MV-4-11 (cell line): ENCODE data around the gene MYRFL.
"Not testable (repeated sequence)": the region's sequence is repeated elsewhere in the genome, so short reads cannot be mapped to it uniquely, and the experiment has no call there.

Experiments used
- DNase-seq: peaks from one replicate; lab custom pipeline; 2025; lab: John Stamatoyannopoulos, UW

The MYRFL gene

GRCh38 chr12:69988481-69989321 lies 163.7 kb downstream of the MYRFL start:
- DNase-seq: no peak

- peak; percentile 4 for DNase-seq
These were observed 166.8 kb downstream of the MYRFL start for GRCh38 chr12:69991690-69992288.

DNA sequence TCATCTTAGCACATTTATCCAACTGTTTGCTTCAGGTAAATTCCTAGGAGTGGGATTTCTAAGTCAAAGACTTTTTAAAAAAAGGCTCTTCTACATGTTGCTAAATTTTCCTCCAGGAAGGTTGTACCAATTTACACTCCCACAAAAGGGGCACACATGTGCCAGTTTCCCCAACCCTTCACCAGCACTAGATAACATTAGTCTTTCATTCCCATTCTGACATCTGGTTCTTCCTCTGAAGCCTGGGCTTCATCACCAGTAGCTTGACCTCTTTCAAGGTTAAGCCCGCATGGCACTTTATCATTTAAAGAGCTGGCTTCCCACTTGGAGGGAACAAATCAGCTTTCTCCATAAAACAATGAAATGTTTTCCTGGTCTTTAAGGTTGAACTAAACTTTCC lies 168.4 kb downstream of the MYRFL start:
- no peak for DNase-seq

- DNase-seq: not testable (repeated sequence)
These were observed 169.1 kb downstream of the MYRFL start for GRCh38 chr12:69994086-69994485.

GRCh38 chr12:69994724-69995173 lies 169.7 kb downstream of the MYRFL start:
- no peak for DNase-seq

- no peak for DNase-seq
These were observed 171.2 kb downstream of the MYRFL start for GRCh38 chr12:69996241-69996640.

DNA sequence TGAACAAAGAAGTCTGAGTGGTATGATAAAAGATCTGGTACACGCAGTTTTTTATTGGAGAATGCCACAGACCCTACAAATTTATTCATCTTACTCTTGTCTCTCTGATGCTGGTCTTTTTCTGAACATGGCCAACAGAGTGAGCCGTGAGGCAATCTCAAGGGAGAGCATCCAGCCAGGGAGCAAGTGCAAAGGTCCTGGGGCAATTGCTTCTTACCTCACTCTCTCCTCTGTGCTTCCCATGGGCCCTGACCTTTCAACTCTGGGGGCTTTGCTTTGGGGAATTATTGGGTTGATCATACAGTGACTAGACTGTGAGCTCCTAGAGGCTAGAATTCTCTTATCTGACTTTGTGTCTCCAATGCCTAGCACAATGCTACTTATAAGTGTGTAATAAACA lies 171.7 kb downstream of the MYRFL start:
- DNase-seq: no peak

GRCh38 chr12:69998011-69998410 lies 173.0 kb downstream of the MYRFL start:
- no peak for DNase-seq

GRCh38 chr12:69998922-69999321 lies 173.9 kb downstream of the MYRFL start:
- no peak for DNase-seq

DNA sequence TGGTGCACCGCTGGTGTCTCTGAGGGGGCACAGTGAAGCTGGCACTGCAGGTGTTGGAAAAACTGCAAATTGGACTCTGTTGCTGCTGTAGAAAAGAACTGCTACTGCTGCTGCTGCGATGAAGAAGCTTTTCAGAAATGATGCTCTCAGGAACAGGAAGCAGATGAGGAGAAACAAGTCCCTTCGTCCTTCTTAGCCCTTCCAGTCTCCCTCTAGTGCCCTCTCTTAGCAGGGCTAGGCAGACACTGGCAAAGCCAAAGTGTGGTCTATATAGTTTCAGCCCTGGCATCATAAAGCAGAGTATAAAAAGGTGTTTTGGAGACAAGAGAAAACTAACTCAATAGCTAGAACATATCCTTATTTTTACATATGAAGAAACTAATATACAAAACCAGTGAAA lies 174.5 kb downstream of the MYRFL start:
- no peak for DNase-seq

- no peak for DNase-seq
These were observed 177.3 kb downstream of the MYRFL start for GRCh38 chr12:70002097-70002911.

GRCh38 chr12:70002912-70003255 lies 177.9 kb downstream of the MYRFL start:
- DNase-seq: no peak

GRCh38 chr12:70005864-70006618 lies 181.0 kb downstream of the MYRFL start:
- DNase-seq: no peak

DNA sequence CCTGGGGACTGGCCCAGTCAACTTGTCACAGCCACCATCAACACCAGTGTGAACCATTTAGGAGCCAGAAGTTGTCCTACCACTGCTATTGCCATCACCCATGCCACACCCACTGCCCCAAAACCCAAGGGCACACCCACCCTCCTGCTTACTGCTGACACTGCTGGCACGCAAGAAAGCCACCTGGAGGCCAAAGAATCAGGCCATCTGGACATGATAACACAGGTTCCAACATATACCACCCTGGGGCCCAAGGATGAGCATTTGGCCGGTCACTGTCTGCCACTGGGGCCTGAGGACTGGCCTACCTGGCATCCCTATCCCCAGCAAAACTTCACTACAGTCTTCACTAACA lies 181.6 kb downstream of the MYRFL start:
- DNase-seq: no peak

GRCh38 chr12:70007687-70008086 lies 182.7 kb downstream of the MYRFL start:
- DNase-seq: no peak
